DOHH2 (cell line): ENCODE measurements around the gene DOHH.

Experiments used
- H3F3A ChIP-seq: fragments of 200-600 bp; sonication (generic), shearing (Covaris generic); 2 replicates; pipeline ENCODE4 v1.6.0; 2016; ENCODE audit warnings: antibody characterized with exemption, mild to moderate bottlenecking; ENCODE audit not compliant: control insufficient read depth, insufficient read depth
- H3K27ac ChIP-seq: fragments of 200-600 bp; sonication (generic); 2 replicates; pipeline ENCODE4 v1.5.1; 2014; ENCODE audit warnings: low read depth, mild to moderate bottlenecking, low read length, moderate library complexity
- H3K27me3 ChIP-seq: fragments of 200-600 bp; sonication (generic); 2 replicates; pipeline ENCODE4 v1.6.1; 2014; ENCODE audit warnings: mild to moderate bottlenecking, low read length, mixed read lengths; ENCODE audit not compliant: control insufficient read depth
- H3K36me3 ChIP-seq: fragments of 200-600 bp; sonication (generic); 2 replicates; pipeline ENCODE4 v1.6.1; 2014; ENCODE audit warnings: mild to moderate bottlenecking, low read length, moderate library complexity, mixed read lengths; ENCODE audit not compliant: control insufficient read depth
- H3K4me1 ChIP-seq: fragments of 200-600 bp; sonication (generic); 2 replicates; pipeline ENCODE4 v1.6.1; 2014; ENCODE audit warnings: mild to moderate bottlenecking, low read length, mixed read lengths; ENCODE audit not compliant: control insufficient read depth
- H3K4me2 ChIP-seq: fragments of 200-600 bp; sonication (generic); 2 replicates; pipeline ENCODE4 v1.6.0; 2014; ENCODE audit warnings: mild to moderate bottlenecking, low read length, moderate library complexity
- H3K4me3 ChIP-seq: fragments of 200-600 bp; sonication (generic); 2 replicates; pipeline ENCODE4 v1.5.1; 2014; ENCODE audit warnings: mild to moderate bottlenecking, low read length, mixed read lengths
- H3K79me2 ChIP-seq: fragments of 200-600 bp; sonication (generic); 2 replicates; pipeline ENCODE4 v1.6.1; 2014; ENCODE audit warnings: mild to moderate bottlenecking, low read length, mixed read lengths; ENCODE audit not compliant: control insufficient read depth
- H3K9me2 ChIP-seq: fragments of 200-600 bp; sonication (generic); replicated peaks from 2 replicates; pipeline ENCODE4 v1.6.1; 2014; ENCODE audit warnings: mild to moderate bottlenecking, low read length, mixed read lengths; ENCODE audit not compliant: control insufficient read depth
- H3K9me3 ChIP-seq: fragments of 200-600 bp; sonication (generic); 2 replicates; pipeline ENCODE4 v1.6.1; 2014; ENCODE audit warnings: antibody characterized with exemption, low read length, mixed read lengths; ENCODE audit not compliant: control insufficient read depth, insufficient read depth
- H4K20me1 ChIP-seq: fragments of 200-600 bp; sonication (generic); 2 replicates; pipeline ENCODE4 v1.6.0; 2014; ENCODE audit warnings: low read depth, mild to moderate bottlenecking, antibody characterized with exemption, low read length, moderate library complexity; ENCODE audit not compliant: control insufficient read depth, insufficient read depth
- EZH2phosphoT487 ChIP-seq: fragments of 200-600 bp; sonication (generic); IDR thresholded peaks from 2 replicates; pipeline ENCODE4 v1.6.1; 2017; ENCODE audit warnings: borderline replicate concordance, mild to moderate bottlenecking, antibody characterized with exemption, low read length, moderate library complexity, mixed read lengths
- TF ChIP-seq, protein P1 (sequence below): fragments of 200-600 bp; sonication (generic); IDR thresholded peaks from one replicate; pipeline ENCODE4 v1.5.1; 2014; ENCODE audit warnings: antibody characterized with exemption, mild to moderate bottlenecking, low read depth, low read length; ENCODE audit not compliant: poor library complexity, severe bottlenecking

The DOHH gene

DNA sequence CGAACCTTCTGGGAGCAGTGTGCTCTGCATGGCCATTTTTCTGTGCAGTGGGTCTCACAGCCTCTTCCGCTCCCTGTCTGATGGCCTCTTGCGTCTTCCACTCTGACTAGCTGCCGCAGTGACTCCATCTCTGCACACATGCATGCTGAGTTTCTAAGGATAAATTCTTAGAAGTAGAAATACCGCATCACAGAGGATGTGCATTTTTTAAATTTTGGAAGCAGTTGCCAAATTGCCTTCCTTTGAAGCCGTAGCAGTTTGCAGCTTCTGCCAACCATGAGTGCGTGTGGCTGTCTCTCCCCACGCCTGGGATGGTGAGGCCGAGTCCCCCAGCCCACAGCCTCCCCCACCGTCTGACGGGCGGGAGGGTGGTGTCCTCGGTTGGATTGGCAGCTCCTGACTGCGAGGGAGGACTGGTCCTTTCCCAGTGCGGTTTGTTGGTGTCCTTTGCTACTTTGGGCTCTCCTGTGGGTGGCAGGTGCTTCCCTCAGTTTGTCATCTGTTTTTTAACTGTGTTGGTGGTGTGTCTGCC lies 15.5 kb upstream of the DOHH start:
- Histone ChIP-seq H3K9me2 (no peaks in the 10 kb centered on the region), H3K9me3 (no peaks in the 10 kb centered on the region), H3K27me3 (no peaks in the 10 kb centered on the region), H3K36me3 (peaks cover 14% of the 10 kb centered on the region), H3K79me2 (peaks cover 91% of the 10 kb centered on the region), H3K4me2 (peak overlapping the region; percentile 62), H3K4me1 (peaks cover 28% of the 10 kb centered on the region), H4K20me1 (peaks cover 19% of the 10 kb centered on the region), H3K4me3 (peak overlapping the region; percentile 37; the same call in 1 of the 2 replicates), H3K27ac (peak overlapping the region; percentile 51), H3F3A (peaks cover 10% of the 10 kb centered on the region)
- TF ChIP-seq EZH2phosphoT487: no peak
- TF ChIP-seq, protein P1, sequence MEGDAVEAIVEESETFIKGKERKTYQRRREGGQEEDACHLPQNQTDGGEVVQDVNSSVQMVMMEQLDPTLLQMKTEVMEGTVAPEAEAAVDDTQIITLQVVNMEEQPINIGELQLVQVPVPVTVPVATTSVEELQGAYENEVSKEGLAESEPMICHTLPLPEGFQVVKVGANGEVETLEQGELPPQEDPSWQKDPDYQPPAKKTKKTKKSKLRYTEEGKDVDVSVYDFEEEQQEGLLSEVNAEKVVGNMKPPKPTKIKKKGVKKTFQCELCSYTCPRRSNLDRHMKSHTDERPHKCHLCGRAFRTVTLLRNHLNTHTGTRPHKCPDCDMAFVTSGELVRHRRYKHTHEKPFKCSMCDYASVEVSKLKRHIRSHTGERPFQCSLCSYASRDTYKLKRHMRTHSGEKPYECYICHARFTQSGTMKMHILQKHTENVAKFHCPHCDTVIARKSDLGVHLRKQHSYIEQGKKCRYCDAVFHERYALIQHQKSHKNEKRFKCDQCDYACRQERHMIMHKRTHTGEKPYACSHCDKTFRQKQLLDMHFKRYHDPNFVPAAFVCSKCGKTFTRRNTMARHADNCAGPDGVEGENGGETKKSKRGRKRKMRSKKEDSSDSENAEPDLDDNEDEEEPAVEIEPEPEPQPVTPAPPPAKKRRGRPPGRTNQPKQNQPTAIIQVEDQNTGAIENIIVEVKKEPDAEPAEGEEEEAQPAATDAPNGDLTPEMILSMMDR: no peak

DNA sequence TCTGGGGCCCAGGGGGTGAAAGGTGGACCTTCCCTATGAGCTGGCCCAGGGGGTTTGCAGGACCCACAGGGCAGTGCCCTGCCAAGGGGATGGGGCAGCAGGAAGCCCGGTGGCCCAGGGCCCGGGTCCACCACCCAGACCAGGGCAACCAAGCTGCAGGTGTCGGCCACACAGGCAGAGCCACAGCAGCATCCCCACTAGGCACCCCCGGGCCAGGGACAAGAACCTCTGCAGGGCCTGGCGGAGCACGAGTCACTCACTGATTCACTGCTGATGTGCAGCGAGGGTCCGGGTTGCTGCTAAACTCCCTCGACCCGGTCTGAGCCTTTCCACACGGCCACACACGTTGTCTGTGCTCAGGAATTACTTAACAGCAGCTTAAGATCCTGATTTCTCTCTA lies 14.5 kb upstream of the DOHH start:
- H3K4me2 ChIP-seq: no peak overlapping the region
- H3K36me3 ChIP-seq: peaks cover 22% of the 10 kb centered on the region
- TF ChIP-seq, protein P1: no peak
- TF ChIP-seq EZH2phosphoT487: no peak
- H3K4me1 ChIP-seq: peaks cover 28% of the 10 kb centered on the region
- H3K4me3 ChIP-seq: no peak overlapping the region
- no peak overlapping the region for H3K27ac ChIP-seq
- H3K27me3 ChIP-seq: no peaks in the 10 kb centered on the region
- H3K9me3 ChIP-seq: no peaks in the 10 kb centered on the region
- no peaks in the 10 kb centered on the region for H3K9me2 ChIP-seq
- peaks cover 91% of the 10 kb centered on the region for H3K79me2 ChIP-seq
- H4K20me1 ChIP-seq: peaks cover 18% of the 10 kb centered on the region
- peaks cover 10% of the 10 kb centered on the region for H3F3A ChIP-seq

- no peak overlapping the region for H3K27ac ChIP-seq
- peaks cover 29% of the 10 kb centered on the region for H3K36me3 ChIP-seq
- H3K4me2 ChIP-seq: no peak overlapping the region
- peaks cover 28% of the 10 kb centered on the region for H3K4me1 ChIP-seq
- no peaks in the 10 kb centered on the region for H3K9me3 ChIP-seq
- TF ChIP-seq EZH2phosphoT487: no peak
- TF ChIP-seq, protein P1: no peak
- H3K27me3 ChIP-seq: no peaks in the 10 kb centered on the region
- H3K4me3 ChIP-seq: no peak overlapping the region
- peaks cover 91% of the 10 kb centered on the region for H3K79me2 ChIP-seq
- peaks cover 19% of the 10 kb centered on the region for H4K20me1 ChIP-seq
- H3K9me2 ChIP-seq: no peaks in the 10 kb centered on the region
- peaks cover 10% of the 10 kb centered on the region for H3F3A ChIP-seq
Observed at GRCh38 chr19:3513229-3514140, 13.0 kb upstream of the DOHH start.
